Activated naive CD8-positive, alpha-beta T cell treated with anti-CD3 and anti-CD28 coated beads for 36 hours (primary cell): ENCODE data around the gene TOX2. TPM values are rescaled to one million over a fixed set of nuclear protein-coding genes. Genes with fewer than 3 reads are reported as not detected.

Experiments
- DNase-seq: peaks from one replicate; pipeline ENCODE4 v3.0.0; 2021
- H3K27ac Mint-ChIP-seq: one replicate; pipeline ENCODE4 v1.8.0; 2022; ENCODE audit warnings: mild to moderate bottlenecking, moderate library complexity, mixed read lengths
- H3K27me3 Mint-ChIP-seq: one replicate; pipeline ENCODE4 v1.8.0; 2022; ENCODE audit warnings: mild to moderate bottlenecking, mixed read lengths
- H3K36me3 Mint-ChIP-seq: one replicate; pipeline ENCODE4 v1.8.0; 2021; ENCODE audit warnings: mild to moderate bottlenecking, mixed read lengths
- H3K4me1 Mint-ChIP-seq: one replicate; pipeline ENCODE4 v1.8.0; 2021; ENCODE audit warnings: mixed read lengths
- H3K4me3 Mint-ChIP-seq: one replicate; pipeline ENCODE4 v1.8.0; 2022; ENCODE audit warnings: mild to moderate bottlenecking, moderate library complexity, mixed read lengths
- H3K9me3 Mint-ChIP-seq: one replicate; pipeline ENCODE4 v1.8.0; 2022; ENCODE audit warnings: mixed read lengths
- total RNA-seq, 2 experiments: library from RNA; stranded (reverse); gene quantifications; one replicate each; pipeline ENCODE4 v1.2.3, GENCODE V29; 2021

The TOX2 gene
- total RNA-seq, 2 experiments from 2014 or later, result 0.45 to 0.52 TPM

DNA sequence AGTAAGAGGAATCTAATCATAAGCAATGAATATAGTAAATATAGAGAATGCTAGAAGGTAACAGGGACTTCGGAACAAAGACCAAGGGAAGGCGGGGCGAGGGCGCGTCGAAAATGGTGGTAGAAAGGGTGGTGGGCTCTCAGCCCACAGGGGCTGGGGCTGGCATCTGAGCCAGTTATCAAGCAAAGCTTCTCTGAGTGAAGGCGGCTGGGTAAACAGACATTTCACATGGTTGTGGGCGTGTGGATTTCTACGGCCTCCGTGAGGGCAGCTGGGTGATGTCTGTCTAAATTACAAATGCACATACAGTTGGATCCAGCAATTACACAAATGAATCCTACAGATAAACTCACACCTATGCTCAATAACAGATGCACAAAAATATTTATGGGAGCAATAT is 56.6 kb downstream of the TOX2 start:
- Mint-ChIP-seq H3K27me3 (peaks cover 4% of the 10 kb centered on the region), H3K9me3 (no peaks in the 10 kb centered on the region), H3K4me3 (no peak overlapping the region), H3K36me3 (peaks cover 2% of the 10 kb centered on the region), H3K27ac (no peak overlapping the region), H3K4me1 (peaks cover 9% of the 10 kb centered on the region)
- DNase-seq, result no peak

DNA sequence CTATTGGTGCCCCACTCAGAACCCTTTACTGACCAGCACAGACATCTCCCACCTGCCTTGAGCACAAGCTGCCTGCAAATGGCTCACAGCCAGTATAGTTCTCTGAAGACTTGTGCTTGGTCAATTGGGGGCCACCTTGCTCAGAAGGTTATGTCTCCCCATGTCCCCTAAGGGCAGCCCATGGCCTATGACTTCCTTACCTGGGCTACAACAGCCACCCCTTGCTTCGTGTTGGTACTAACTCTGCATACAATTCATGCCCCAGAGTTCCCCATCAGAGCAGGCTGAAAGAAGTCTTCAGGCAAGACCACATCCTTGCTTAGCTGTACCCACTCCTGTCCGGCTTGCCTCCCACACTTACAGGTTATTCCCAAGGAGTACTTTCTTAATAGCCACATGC is 57.4 kb downstream of the TOX2 start:
- H3K27ac Mint-ChIP-seq, result no peak overlapping the region
- H3K27me3 Mint-ChIP-seq, result peaks cover 4% of the 10 kb centered on the region
- H3K4me1 Mint-ChIP-seq, result peaks cover 9% of the 10 kb centered on the region

DNA sequence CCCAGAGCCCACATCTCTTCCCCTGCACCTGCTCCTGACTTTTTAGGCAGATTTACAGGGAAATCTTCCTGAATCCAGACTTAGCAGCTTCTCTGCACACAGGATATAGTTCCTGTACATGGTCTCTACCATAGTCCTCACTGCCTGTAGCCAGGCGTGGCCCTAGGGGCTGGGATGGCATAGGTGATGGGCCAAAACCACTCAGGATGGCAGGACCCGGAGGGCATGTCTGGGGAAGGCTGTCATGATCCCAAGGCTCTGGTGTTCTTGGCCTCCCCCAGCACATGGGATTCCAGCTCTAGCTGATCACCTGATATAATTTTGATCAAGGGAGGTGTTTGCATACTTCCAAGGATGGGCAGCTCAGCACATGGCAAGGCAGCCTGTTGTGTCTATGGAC is 58.0 kb downstream of the TOX2 start:
- DNase-seq, result no peak
- Mint-ChIP-seq H3K27ac (no peak overlapping the region), H3K4me3 (no peak overlapping the region), H3K4me1 (peaks cover 9% of the 10 kb centered on the region), H3K27me3 (peaks cover 4% of the 10 kb centered on the region), H3K9me3 (no peaks in the 10 kb centered on the region), H3K36me3 (peaks cover 2% of the 10 kb centered on the region)

More for the DNA sequence above, 57.4 kb downstream of the TOX2 start:
- Mint-ChIP-seq H3K36me3 (peaks cover 2% of the 10 kb centered on the region), H3K9me3 (no peaks in the 10 kb centered on the region), H3K4me3 (no peak overlapping the region)
- DNase-seq, result no peak

DNA sequence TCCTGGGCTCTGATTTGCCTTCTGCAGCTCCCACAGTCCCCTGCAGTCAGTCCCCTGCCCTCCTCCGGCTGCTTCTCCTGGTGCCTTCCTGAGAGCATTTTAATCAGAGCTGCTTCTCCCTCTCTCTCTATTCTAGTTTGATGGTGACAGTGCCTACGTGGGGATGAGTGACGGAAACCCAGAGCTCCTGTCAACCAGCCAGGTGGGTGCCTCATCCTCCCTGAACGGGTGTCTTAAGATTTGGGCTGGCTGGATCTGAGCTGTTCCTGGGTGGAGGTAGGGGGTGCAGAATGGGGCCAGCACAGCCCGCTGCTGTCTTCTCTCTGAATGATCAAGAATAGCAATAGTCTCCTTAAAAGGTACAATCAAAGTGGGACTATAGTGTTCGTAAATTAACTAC is 58.6 kb downstream of the TOX2 start:
- H3K27ac Mint-ChIP-seq, result no peak overlapping the region
- no peak for DNase-seq
- peaks cover 4% of the 10 kb centered on the region for H3K27me3 Mint-ChIP-seq
- H3K36me3 Mint-ChIP-seq, result peaks cover 2% of the 10 kb centered on the region
- H3K9me3 Mint-ChIP-seq, result no peaks in the 10 kb centered on the region
- peaks cover 9% of the 10 kb centered on the region for H3K4me1 Mint-ChIP-seq
- no peak overlapping the region for H3K4me3 Mint-ChIP-seq

DNA sequence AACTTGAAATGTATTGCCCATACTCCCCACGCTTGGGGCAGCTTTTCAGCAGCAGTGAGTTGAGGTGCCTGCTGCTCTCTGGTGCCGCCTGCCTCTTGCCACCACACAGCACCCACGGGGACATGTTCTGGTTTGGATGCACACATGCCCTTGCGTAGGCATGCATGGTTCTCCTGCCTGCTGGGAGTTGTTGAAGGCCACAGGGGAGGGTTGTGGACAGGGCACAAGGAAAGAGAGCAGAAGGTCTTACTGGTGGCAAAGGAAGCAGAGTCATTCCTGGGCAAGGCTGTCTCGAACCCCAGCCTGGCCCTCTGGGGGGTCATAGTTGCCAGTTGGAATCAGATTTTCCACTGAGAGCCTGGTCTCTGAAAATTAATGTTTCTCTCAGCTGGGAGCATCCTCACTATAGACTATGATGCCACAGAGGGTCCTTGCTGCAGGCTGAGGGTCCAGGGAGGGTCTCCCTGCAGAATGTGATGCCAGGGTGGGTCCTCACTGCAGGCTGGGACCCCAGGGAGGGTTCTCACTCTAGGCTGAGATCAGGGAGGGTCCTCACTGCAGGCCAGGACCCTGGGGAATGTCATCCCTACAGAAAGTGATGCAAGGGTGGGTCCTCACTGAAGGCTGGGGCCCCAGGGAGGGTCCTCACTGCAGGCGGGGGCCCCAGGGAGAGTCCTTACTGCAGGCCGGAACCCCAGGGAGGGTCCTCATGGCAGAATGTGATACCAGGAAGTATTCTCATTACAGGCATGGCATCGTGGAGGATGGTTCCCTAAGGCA is 59.2 kb downstream of the TOX2 start:
- H3K27ac Mint-ChIP-seq, result no peak overlapping the region
- no peaks in the 10 kb centered on the region for H3K9me3 Mint-ChIP-seq
- peaks cover 4% of the 10 kb centered on the region for H3K27me3 Mint-ChIP-seq
- DNase-seq, result no peak
- H3K4me3 Mint-ChIP-seq, result no peak overlapping the region
- peaks cover 2% of the 10 kb centered on the region for H3K36me3 Mint-ChIP-seq
- peaks cover 9% of the 10 kb centered on the region for H3K4me1 Mint-ChIP-seq

DNA sequence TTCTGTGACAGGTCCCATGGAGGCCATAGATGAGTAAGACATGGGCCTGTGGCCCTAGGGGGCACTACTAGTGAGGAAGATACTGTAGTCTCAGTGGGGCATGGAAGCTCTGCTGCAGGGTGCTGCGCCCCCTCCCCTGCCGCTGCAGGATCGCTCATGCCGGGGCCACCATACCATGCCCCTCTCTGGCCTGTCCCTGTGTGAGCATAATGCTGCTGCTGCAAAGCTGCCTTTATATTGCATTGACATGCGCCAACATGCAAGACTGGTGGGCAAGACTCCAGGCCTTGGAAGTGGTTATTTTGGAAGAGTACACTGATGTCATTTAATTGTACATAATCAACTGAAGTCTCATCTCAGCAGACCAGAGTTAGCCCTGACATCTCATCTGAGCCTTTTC is 60.0 kb downstream of the TOX2 start:
- no peaks in the 10 kb centered on the region for H3K9me3 Mint-ChIP-seq
- H3K27me3 Mint-ChIP-seq, result peaks cover 4% of the 10 kb centered on the region
- peak overlapping the region; percentile 15 for H3K27ac Mint-ChIP-seq
- H3K4me1 Mint-ChIP-seq, result peaks cover 8% of the 10 kb centered on the region
- no peak for DNase-seq
- no peak overlapping the region for H3K4me3 Mint-ChIP-seq
- peaks cover 2% of the 10 kb centered on the region for H3K36me3 Mint-ChIP-seq

DNA sequence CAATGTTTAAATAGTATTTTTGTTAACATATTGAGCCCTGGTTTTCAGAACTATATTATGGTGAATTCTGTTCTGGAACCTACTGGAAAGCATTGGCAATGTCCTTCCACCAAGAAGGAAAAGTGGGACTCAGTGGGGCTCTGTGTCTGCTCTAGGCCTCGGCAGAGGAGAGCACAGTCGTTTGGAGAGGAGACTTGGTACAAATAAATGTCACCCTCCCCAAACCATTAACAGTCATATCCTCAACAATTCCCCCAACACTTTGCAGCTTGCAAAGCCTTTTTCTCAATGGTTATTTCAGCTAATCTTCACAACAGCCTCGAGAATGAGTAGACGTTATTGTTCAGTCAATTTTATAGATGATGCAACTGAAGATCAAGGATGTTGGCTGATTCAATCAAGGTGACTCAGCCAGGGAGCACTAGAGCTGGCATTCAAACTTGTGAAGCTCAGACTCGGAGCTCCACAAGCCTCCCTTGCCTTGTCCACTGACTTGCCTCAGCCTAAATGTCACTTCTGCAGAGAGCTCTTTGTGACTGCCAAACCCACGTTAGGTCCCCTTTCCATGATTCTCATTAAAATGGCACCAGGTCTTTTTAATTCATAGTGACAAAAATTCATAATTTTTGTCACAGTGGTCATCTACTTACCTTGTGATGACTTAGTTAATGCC is 60.6 kb downstream of the TOX2 start:
- H3K4me3 Mint-ChIP-seq, result no peak overlapping the region

DNA sequence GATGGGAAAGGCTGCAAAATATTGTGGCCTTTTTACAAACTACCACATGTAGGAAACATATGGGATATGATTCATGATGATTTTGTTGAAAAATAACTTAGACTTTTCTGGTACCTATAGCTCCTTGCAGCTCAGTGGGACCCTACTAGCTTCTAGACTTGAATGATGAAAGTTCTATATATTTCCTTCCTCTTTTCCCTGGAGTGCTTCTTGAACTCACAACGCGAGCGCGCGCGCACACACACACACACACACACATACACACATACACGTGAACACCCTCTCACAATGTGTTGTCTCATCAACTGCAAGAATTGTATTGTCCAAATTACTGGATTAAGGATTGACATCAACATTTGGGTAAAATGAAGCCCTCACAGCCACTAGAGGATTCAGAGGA is 61.9 kb downstream of the TOX2 start:
- Mint-ChIP-seq H3K27ac (no peak overlapping the region), H3K4me3 (no peak overlapping the region), H3K27me3 (no peaks in the 10 kb centered on the region), H3K4me1 (peaks cover 8% of the 10 kb centered on the region), H3K9me3 (no peaks in the 10 kb centered on the region), H3K36me3 (peaks cover 2% of the 10 kb centered on the region)
- DNase-seq, result no peak

More for the DNA sequence above, 60.6 kb downstream of the TOX2 start:
- no peaks in the 10 kb centered on the region for H3K9me3 Mint-ChIP-seq
- no peak for DNase-seq
- H3K27me3 Mint-ChIP-seq, result peaks cover 4% of the 10 kb centered on the region
- peak overlapping the region; percentile 73 for H3K27ac Mint-ChIP-seq
- H3K4me1 Mint-ChIP-seq, result peaks cover 8% of the 10 kb centered on the region
- peaks cover 2% of the 10 kb centered on the region for H3K36me3 Mint-ChIP-seq

DNA sequence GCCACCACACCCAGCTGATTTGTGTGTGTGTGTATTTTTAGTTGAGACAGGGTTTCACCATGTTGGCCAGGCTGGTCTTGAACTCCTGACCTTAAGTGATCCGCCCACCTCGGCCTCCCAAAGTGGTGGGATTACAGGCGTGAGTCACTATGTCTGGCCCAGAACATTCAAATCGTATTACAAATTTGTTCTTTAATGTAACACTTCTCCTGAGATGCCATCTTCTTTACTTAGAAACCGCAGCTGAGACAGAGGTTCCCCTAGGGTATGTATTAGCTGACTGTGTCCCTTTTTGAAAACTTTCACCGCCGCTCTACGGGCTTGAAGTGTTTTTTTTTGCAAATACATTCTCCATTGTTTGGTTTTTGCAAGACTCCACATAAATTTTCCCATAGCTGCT is 62.6 kb downstream of the TOX2 start:
- H3K27ac Mint-ChIP-seq, result no peak overlapping the region
- no peak overlapping the region for H3K4me3 Mint-ChIP-seq
- H3K36me3 Mint-ChIP-seq, result peaks cover 2% of the 10 kb centered on the region
- H3K9me3 Mint-ChIP-seq, result no peaks in the 10 kb centered on the region
- H3K4me1 Mint-ChIP-seq, result peaks cover 8% of the 10 kb centered on the region
- H3K27me3 Mint-ChIP-seq, result no peaks in the 10 kb centered on the region
- DNase-seq, result no peak

DNA sequence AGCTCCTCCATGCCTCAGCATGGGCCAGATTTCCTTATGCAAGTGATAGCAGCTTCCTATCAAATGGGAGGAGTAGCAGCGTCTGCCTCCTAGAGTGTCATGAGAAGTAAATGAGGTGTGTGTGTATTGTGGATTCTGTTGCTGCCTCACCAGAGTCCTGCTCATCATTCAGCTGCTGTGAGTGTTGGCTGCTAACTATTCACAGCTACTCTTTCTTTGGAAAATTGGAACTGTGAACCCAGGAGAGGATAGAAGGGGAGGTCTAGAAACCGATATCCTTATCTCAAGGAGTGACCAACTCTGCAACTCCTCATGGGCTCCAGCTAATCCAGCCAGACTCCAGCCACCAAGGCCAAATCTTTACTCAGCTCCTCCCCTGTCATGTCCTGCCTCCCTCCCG is 63.3 kb downstream of the TOX2 start:
- H3K27ac Mint-ChIP-seq, result no peak overlapping the region
- H3K9me3 Mint-ChIP-seq, result no peaks in the 10 kb centered on the region
- no peak overlapping the region for H3K4me3 Mint-ChIP-seq
- H3K4me1 Mint-ChIP-seq, result peaks cover 8% of the 10 kb centered on the region
- H3K27me3 Mint-ChIP-seq, result no peaks in the 10 kb centered on the region
- peaks cover 2% of the 10 kb centered on the region for H3K36me3 Mint-ChIP-seq
- DNase-seq, result no peak

DNA sequence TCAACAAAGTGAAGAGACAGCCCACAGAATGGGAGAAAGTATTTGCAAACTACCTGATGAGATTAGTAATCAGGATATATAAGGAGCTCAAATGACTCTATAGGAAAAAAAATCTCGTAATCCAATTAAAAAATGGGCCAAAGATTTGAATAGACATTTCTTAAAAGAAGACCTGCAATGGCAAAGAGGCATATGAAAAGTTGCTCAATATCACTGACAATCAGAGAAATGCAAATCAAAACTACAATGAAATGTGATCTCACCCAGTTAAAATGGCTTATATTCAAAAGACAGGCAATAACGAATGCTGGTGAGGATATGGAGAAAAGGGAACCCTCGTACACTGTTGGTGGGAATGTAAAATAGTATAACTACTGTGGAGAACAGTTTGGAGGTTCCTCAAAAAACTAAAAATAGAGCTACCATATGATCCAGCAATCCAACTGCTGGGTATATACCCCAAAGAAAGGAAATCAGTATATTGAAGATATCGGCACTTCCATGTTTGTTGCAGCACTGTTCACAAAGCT is 65.0 kb downstream of the TOX2 start:
- Mint-ChIP-seq H3K27ac (no peak overlapping the region), H3K36me3 (peaks cover 2% of the 10 kb centered on the region), H3K27me3 (no peaks in the 10 kb centered on the region), H3K4me1 (peaks cover 4% of the 10 kb centered on the region), H3K9me3 (no peaks in the 10 kb centered on the region), H3K4me3 (no peak overlapping the region)
- DNase-seq, result no peak

DNA sequence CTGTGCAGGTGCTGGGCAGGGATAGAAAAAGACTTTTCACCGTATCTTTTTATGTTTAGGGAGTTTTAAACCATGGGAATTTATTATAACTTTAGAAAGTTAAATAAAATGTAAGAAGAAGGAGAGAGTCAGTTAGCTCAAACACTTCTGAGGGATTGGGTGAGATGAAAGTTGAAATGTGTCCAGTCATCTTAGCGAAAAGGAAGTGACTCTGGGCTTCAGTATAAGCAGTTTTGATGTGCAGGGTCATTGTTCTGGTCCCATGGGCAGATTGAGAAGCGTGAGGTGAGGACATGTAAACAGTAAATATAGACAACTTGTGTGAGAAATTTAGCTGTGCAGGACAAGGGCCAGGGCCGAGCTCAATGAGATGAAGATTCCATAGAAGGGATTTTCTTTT is 66.9 kb downstream of the TOX2 start:
- Mint-ChIP-seq H3K9me3 (no peaks in the 10 kb centered on the region), H3K4me3 (no peak overlapping the region), H3K27ac (no peak overlapping the region), H3K27me3 (no peaks in the 10 kb centered on the region), H3K4me1 (peaks cover 3% of the 10 kb centered on the region), H3K36me3 (no peaks in the 10 kb centered on the region)
- DNase-seq, result no peak

DNA sequence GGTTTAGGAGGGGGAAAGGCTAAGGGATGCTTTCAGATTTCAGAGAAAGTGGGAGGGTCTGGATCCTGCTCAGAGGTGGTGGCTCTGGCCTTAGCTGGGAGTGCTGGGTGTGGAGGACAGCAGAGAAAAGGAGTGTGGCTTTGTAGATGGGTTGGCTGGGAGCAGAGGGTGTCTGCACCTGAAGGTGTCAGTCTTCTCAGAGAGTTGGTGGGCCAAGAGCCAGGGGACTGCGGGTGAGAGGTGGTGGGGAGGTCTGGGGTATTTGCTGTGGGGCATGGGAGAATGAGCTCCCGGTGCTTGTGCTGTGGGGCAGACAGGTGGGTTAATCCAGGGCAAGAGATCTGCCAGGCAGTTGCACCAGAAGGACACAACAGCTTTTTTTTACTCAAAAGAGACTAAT is 67.4 kb downstream of the TOX2 start:
- no peak for DNase-seq
- H3K4me1 Mint-ChIP-seq, result peaks cover 3% of the 10 kb centered on the region
- H3K4me3 Mint-ChIP-seq, result no peak overlapping the region
- H3K27me3 Mint-ChIP-seq, result no peaks in the 10 kb centered on the region
- H3K9me3 Mint-ChIP-seq, result no peaks in the 10 kb centered on the region
- no peaks in the 10 kb centered on the region for H3K36me3 Mint-ChIP-seq
- H3K27ac Mint-ChIP-seq, result no peak overlapping the region

DNA sequence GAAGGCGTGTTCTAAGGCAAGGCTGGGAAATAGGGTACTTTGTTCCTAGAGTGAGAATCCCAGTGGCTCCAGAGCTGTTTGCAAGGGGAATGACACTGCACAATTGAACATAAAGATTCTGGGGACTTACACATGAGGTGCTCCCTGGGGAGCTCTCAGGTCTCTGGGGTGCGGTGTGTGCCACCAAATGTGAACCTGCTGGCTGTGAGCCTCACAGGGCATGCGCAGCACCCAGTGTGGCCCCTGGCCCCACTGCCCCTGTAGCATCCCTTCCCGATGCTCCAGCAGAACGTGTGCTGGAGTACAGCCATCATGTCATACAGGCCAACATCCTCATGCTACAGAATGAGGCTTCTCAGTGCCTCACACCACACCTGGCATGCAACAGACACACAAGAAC is 68.2 kb downstream of the TOX2 start:
- no peak overlapping the region for H3K27ac Mint-ChIP-seq
- no peaks in the 10 kb centered on the region for H3K36me3 Mint-ChIP-seq
- no peaks in the 10 kb centered on the region for H3K9me3 Mint-ChIP-seq
- H3K27me3 Mint-ChIP-seq, result peaks cover 3% of the 10 kb centered on the region
- H3K4me1 Mint-ChIP-seq, result peaks cover 3% of the 10 kb centered on the region
- no peak overlapping the region for H3K4me3 Mint-ChIP-seq
- no peak for DNase-seq

DNA sequence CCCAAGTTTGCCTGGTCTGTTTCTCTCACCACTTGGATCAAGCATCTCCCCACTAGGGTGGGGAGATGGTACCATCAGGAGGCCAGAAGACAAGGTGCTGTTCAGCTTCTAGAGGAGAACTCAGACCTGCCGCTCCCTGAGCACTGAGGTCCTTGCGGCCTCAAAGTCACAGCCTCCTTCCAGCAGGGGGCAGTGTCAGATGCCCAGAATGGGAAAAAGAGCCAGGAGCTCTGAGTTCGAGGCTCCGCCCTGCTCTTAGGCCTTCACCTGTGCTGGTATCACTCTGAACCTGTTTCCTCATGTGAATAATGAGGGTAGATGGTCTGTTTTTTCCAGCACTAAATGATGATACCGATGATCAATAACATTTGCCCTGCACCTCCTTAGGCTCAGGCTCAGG is 68.7 kb downstream of the TOX2 start:
- peak; percentile 29 for DNase-seq
- peaks cover 3% of the 10 kb centered on the region for H3K27me3 Mint-ChIP-seq
- no peak overlapping the region for H3K27ac Mint-ChIP-seq
- no peaks in the 10 kb centered on the region for H3K9me3 Mint-ChIP-seq
- peaks cover 7% of the 10 kb centered on the region for H3K4me1 Mint-ChIP-seq
- H3K36me3 Mint-ChIP-seq, result no peaks in the 10 kb centered on the region
- no peak overlapping the region for H3K4me3 Mint-ChIP-seq
